BLaER1 (cell line): ENCODE measurements around the gene DLG2.

Experiments used
- H3K27ac ChIP-seq: shearing (Covaris generic); formaldehyde crosslinking; 2 replicates; pipeline ENCODE4 v1.8.1; 2022
- H3K27me3 ChIP-seq: shearing (Covaris generic); formaldehyde crosslinking; 2 replicates; pipeline ENCODE4 v1.8.1; 2022
- H3K36me3 ChIP-seq: shearing (Covaris generic); formaldehyde crosslinking; 2 replicates; pipeline ENCODE4 v1.8.1; 2022
- H3K4me1 ChIP-seq: shearing (Covaris generic); formaldehyde crosslinking; 2 replicates; pipeline ENCODE4 v1.8.1; 2022
- H3K4me2 ChIP-seq: shearing (Covaris generic); formaldehyde crosslinking; 2 replicates; pipeline ENCODE4 v1.8.1; 2022
- H3K4me3 ChIP-seq: shearing (Covaris generic); formaldehyde crosslinking; 2 replicates; pipeline ENCODE4 v1.8.1; 2022
- H3K9ac ChIP-seq: shearing (Covaris generic); formaldehyde crosslinking; 2 replicates; pipeline ENCODE4 v1.8.1; 2022
- H3K9me3 ChIP-seq: shearing (Covaris generic); formaldehyde crosslinking; 2 replicates; pipeline ENCODE4 v1.8.1; 2022
- H4K20me1 ChIP-seq: shearing (Covaris generic); formaldehyde crosslinking; 2 replicates; pipeline ENCODE4 v1.8.1; 2022
- Cebpa-rat ChIP-seq: shearing (Covaris generic); IDR thresholded peaks from 2 replicates; pipeline ENCODE4 v1.8.1; 2022

DLG2 gene

DNA sequence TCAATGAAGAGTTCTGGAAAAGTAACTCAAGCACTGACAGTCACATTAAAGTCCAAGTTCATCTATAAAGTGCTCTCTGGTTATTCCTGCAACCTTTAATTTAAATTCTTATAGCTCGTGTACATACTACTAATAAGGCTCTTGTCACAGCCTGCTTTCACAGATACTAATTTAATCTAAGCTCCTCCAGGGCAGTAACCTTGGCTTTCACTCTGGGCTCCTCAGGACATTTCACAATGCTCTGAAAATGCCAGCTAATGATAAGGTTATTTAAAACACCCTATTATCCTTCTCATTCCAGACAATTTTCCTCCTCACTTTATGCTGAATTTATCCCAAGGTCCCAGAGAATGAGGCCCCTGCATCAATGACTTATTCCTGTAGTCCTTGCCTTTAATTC is 2098.3 kb downstream of the DLG2 start:
- H3K4me1 ChIP-seq = no peaks in the 10 kb centered on the region
- H3K27ac ChIP-seq = no peak overlapping the region
- H4K20me1 ChIP-seq = no peaks in the 10 kb centered on the region
- TF ChIP-seq Cebpa-rat = no peak
- H3K9ac ChIP-seq = no peak overlapping the region
- H3K9me3 ChIP-seq = no peaks in the 10 kb centered on the region
- H3K4me2 ChIP-seq = no peak overlapping the region
- H3K36me3 ChIP-seq = no peaks in the 10 kb centered on the region
- no peaks in the 10 kb centered on the region for H3K27me3 ChIP-seq
- no peak overlapping the region for H3K4me3 ChIP-seq

DNA sequence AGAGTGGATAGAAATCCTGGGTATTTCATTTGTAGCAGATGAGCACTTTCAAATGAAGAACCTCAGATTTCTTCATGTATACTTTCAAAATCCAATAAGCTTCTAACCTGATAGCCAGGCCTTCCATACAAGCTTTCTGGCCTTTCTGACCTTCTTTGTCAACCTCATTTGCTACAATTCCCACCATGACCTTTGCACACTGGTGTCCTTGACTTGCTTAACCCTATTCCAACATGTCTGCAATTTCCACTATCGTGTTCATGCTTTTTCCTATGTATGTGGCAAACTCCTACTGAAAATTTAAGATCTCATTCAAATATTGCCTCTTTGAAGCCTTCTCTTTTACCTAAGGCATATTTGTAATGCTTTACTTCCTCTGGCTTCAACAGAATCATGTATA is 2098.9 kb downstream of the DLG2 start:
- Histone ChIP-seq H3K27me3 (no peaks in the 10 kb centered on the region), H3K27ac (no peak overlapping the region), H3K9me3 (no peaks in the 10 kb centered on the region), H3K36me3 (no peaks in the 10 kb centered on the region), H4K20me1 (no peaks in the 10 kb centered on the region), H3K4me2 (no peak overlapping the region), H3K4me3 (no peak overlapping the region), H3K9ac (no peak overlapping the region), H3K4me1 (no peaks in the 10 kb centered on the region)
- no peak for TF ChIP-seq Cebpa-rat

DNA sequence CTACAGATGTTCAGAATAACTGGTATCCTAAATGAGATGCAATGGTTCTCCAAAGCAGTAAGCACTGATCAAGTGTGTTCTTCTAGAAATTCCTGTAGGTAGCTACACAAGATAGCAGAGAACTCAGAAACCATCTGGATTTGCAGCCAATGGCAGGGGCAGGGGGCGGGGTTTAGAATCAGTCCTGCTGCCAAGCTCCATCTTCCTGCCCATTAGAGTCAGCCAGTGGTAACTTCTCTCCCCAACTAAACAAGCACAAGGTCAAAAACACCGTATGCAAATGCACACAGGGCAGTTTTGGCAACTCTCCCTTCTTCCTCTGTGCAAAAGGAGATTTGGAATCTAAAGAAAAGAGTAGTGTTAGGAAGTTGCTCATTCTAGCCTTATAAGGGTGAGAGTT is 2103.5 kb downstream of the DLG2 start:
- no peaks in the 10 kb centered on the region for H3K27me3 ChIP-seq
- H3K9me3 ChIP-seq = peaks cover under 1% of the 10 kb centered on the region; the same call in 1 of the 2 replicates
- no peak overlapping the region for H3K27ac ChIP-seq
- no peak overlapping the region for H3K9ac ChIP-seq
- no peaks in the 10 kb centered on the region for H4K20me1 ChIP-seq
- TF ChIP-seq Cebpa-rat = no peak
- H3K4me2 ChIP-seq = no peak overlapping the region
- peaks cover 5% of the 10 kb centered on the region; the same call in 1 of the 2 replicates for H3K4me1 ChIP-seq
- H3K4me3 ChIP-seq = no peak overlapping the region
- H3K36me3 ChIP-seq = no peaks in the 10 kb centered on the region

DNA sequence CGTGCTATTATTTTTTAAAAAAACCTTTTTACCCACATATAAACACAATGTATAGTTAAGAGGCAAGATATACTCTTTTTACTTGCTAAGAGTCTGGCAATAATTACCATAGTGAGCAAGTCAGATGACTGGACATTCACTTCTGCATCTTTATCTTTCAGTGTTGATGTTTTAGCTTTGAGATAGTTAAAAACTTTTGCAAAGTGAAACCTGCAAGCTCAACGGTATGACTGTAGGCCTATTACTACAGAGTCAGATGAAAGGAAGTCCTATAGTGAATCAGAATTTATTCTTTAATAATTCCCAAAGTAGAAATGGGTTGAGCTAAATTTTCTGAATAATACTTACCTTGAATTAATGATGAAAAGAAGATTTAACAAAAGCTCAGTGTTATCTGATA is 2104.2 kb downstream of the DLG2 start:
- Histone ChIP-seq H3K9ac (no peak overlapping the region), H4K20me1 (no peaks in the 10 kb centered on the region), H3K4me1 (peaks cover 5% of the 10 kb centered on the region; the same call in 1 of the 2 replicates), H3K27me3 (no peaks in the 10 kb centered on the region), H3K4me2 (no peak overlapping the region), H3K36me3 (no peaks in the 10 kb centered on the region), H3K4me3 (no peak overlapping the region), H3K27ac (no peak overlapping the region), H3K9me3 (peaks cover 7% of the 10 kb centered on the region; the same call in 1 of the 2 replicates)
- TF ChIP-seq Cebpa-rat = no peak

DNA sequence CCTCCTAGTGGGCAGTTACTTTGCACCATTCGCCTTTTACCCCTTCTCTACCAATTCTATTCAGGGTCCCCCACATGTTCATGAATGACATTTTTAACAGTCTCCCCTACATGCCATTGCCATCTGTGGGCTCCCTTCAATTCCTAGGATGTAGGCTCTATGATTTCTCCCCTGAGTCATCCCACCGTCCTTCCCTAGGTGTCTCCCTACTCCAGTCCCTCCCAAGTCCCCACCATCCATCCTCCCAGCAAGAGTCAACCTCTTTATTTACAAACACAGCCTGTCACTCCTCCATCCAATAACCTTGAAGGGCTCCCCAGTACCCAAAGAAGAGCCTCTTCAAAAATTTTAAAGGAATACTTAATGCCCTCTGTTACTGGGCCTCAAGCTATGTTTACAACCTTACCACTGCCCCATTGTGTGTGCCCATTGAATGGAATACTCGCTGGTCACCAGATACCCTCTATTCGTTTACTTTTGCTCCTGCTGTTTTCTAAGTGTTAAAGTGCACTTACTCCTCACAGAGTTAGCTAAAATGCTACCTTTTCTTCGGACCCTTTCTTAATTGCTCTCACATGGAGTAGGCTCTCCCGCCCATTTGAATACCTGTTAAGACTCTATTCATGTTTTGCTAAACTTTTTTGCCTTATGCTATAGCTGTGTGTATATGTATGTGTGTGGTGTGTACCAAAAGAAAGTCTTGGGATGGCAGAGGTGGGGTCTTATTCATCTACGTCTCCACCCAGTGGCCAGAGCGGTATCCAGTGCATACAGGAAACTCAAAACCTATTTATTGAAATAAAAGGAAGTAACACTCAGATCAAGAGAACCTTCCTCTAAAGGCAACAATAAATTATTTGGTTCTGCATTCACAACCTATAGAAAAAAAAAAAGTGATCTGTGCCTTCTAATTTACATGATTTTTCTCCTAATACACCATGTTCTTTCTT is 2105.2 kb downstream of the DLG2 start:
- no peak for TF ChIP-seq Cebpa-rat
- no peaks in the 10 kb centered on the region for H3K27me3 ChIP-seq
- no peak overlapping the region for H3K4me3 ChIP-seq
- H4K20me1 ChIP-seq = no peaks in the 10 kb centered on the region
- peaks cover 5% of the 10 kb centered on the region; the same call in 1 of the 2 replicates for H3K4me1 ChIP-seq
- peaks cover 7% of the 10 kb centered on the region; the same call in 1 of the 2 replicates for H3K9me3 ChIP-seq
- H3K36me3 ChIP-seq = no peaks in the 10 kb centered on the region
- H3K27ac ChIP-seq = no peak overlapping the region
- no peak overlapping the region for H3K4me2 ChIP-seq
- no peak overlapping the region for H3K9ac ChIP-seq

DNA sequence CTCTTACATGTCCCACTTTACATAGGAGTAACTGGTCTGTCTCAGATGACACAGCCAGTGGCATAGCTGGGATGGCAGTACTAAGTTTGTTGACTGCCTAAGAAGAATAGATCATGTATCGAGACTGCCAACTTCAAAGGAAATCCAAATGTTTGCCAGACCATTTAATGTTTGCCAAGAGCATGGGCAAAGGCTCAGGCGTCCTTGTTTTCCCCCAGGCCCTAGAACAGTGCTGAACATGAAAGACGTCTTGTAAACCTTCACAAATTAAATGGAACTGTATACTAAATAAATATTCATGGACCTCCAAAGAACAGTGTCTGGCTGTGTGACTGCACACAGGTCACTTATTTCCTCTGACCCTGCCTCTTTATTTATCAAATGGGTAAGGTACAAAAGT is 2106.3 kb downstream of the DLG2 start:
- Histone ChIP-seq H4K20me1 (no peaks in the 10 kb centered on the region), H3K9ac (no peak overlapping the region), H3K4me1 (peaks cover 5% of the 10 kb centered on the region; the same call in 1 of the 2 replicates)

DNA sequence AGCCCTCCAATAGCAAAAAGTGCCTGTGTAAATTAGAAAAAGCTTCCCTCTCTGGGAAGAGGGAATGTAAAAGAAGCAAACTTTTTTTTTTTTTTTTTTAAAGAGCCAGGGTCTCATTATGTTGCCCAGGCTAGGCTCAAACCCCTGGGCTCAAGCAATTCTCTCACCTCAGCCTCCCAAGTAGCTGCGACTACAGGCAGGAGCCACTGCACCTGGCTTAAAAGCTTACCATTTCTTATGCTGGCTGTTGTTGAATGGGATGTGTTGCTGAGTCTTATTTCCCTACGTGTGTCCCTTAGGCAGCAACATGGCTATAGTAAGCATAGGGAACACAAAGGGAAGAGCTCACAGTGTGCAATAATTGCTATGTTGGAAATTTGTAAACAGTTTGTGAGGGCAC is 2115.5 kb downstream of the DLG2 start:
- Histone ChIP-seq H3K4me3 (no peak overlapping the region), H4K20me1 (no peaks in the 10 kb centered on the region), H3K27me3 (no peaks in the 10 kb centered on the region), H3K4me1 (no peaks in the 10 kb centered on the region), H3K27ac (no peak overlapping the region), H3K4me2 (no peak overlapping the region), H3K9me3 (no peaks in the 10 kb centered on the region), H3K36me3 (no peaks in the 10 kb centered on the region), H3K9ac (no peak overlapping the region)
- TF ChIP-seq Cebpa-rat = no peak

More for the DNA sequence above, 2106.3 kb downstream of the DLG2 start:
- no peak for TF ChIP-seq Cebpa-rat
- Histone ChIP-seq H3K27me3 (no peaks in the 10 kb centered on the region), H3K4me2 (no peak overlapping the region), H3K27ac (no peak overlapping the region), H3K4me3 (no peak overlapping the region), H3K36me3 (no peaks in the 10 kb centered on the region), H3K9me3 (peaks cover 7% of the 10 kb centered on the region; the same call in 1 of the 2 replicates)

DNA sequence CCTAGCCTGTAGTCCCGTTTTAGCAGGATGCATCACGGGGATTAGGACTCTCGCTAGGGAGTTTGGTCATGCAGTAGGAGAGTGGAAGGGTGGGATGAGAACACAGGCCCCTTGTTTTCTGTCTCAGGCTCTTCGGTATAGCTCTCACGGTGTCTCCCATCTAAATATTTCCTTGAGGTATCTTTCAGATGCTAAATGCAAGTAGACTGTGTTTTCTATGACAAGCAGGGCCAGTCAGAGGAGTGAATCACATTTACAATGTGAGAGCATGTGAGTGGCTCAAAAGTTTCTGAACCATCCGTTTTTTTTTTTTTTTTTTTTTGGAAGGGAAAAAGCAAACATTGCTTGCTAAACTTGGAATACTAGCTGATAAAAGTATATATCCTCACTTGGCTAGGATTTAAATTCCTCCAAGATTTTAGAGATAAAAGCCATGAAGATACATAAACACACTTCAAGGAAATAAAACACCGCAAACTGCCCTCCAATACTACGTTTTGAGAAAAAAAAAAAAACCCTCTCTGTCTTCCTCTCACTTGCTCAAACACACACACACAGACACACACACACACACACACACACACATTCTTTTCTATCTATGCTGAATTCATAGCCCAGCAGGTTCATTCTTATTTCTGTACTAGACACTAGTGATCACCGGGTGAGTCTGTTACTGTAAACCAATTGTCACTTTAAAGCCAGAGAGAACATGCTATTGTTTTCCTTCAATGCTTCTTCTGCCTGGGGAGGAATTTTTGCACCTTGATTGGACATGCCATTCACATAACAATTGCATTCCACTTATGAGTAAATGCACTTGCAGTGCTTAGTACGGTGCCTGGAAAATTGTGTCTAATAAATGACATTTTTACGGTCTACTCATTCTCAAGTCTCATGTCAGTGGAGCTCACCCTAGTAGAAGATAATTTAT is 2116.3 kb downstream of the DLG2 start:
- Histone ChIP-seq H4K20me1 (no peaks in the 10 kb centered on the region), H3K4me1 (no peaks in the 10 kb centered on the region), H3K4me2 (no peak overlapping the region), H3K4me3 (no peak overlapping the region), H3K9me3 (no peaks in the 10 kb centered on the region), H3K36me3 (no peaks in the 10 kb centered on the region), H3K27me3 (no peaks in the 10 kb centered on the region), H3K27ac (no peak overlapping the region), H3K9ac (no peak overlapping the region)
- no peak for TF ChIP-seq Cebpa-rat

DNA sequence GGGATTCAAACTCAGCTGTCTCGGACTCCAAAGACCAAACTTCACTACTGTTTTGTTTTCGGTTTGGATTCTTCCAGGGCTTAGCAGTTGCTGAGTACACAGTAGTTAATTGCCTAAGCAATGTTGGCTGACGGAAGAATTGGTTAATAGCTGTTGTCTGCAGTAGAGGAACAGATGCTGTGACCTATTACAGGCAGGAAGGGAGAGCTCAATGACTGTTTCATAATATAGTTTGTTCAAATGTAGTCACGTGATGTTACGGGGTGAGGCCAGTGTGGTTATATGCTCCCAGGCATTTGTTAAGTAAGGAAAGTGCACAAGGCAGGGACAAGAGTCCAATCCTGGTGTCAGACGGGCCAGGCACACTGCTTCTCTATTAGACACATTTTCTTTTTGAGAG is 2118.3 kb downstream of the DLG2 start:
- no peak overlapping the region for H3K27ac ChIP-seq
- no peak overlapping the region for H3K4me3 ChIP-seq
- no peaks in the 10 kb centered on the region for H3K9me3 ChIP-seq
- H4K20me1 ChIP-seq = no peaks in the 10 kb centered on the region
- H3K9ac ChIP-seq = no peak overlapping the region
- no peak for TF ChIP-seq Cebpa-rat
- no peaks in the 10 kb centered on the region for H3K36me3 ChIP-seq
- no peaks in the 10 kb centered on the region for H3K27me3 ChIP-seq
- H3K4me2 ChIP-seq = no peak overlapping the region
- H3K4me1 ChIP-seq = no peaks in the 10 kb centered on the region
